Measurements from ENCODE around the gene ANGPTL2. TPM values are rescaled to one million over a fixed set of nuclear protein-coding genes. Genes with fewer than 3 reads are reported as not detected.

Gene ANGPTL2
- total RNA-seq, 4 donors from 2014 or later = 17.3 to 21.3 (median 19.8) TPM

GRCh38 chr9:127124792-127125191 lies 2.4 kb upstream of the ANGPTL2 start:
- Histone ChIP-seq H3K27ac (no peak overlapping the region), H3K4me3 (no peak overlapping the region), H3K9me3 (no peaks in the 10 kb centered on the region), H3K27me3 (no peaks in the 10 kb centered on the region), H3K4me1 (peaks cover 53% of the 10 kb centered on the region), H3K36me3 (no peaks in the 10 kb centered on the region)
- DNase-seq (ENCODE audit: low spot score in 2 of 2) = peak in 1 of 2 donors; percentile 32
- TF ChIP-seq POLR2A (IDR thresholded peaks at IDR 0.05) = no peak
- TF ChIP-seq POLR2AphosphoS5 (IDR thresholded peaks at IDR 0.05) = no peak
- TF ChIP-seq CTCF (IDR thresholded peaks at IDR 0.05) = no peak
- TF ChIP-seq EP300 (IDR thresholded peaks at IDR 0.05) = no peak
- 93% methylated on average over 2 of the region's 2 CpGs for WGBS

GRCh38 chr9:127124111-127124531 lies 1.7 kb upstream of the ANGPTL2 start:
- DNase-seq (ENCODE audit: low spot score in 2 of 2) = peak in 1 of 2 donors; percentile 53
- TF ChIP-seq POLR2AphosphoS5 (IDR thresholded peaks at IDR 0.05) (no peak), EP300 (IDR thresholded peaks at IDR 0.05) (no peak), CTCF (IDR thresholded peaks at IDR 0.05) (no peak), POLR2A (IDR thresholded peaks at IDR 0.05) (no peak)
- WGBS = 98% methylated on average over 6 of the region's 7 CpGs
- Histone ChIP-seq H3K36me3 (no peaks in the 10 kb centered on the region), H3K4me1 (peaks cover 53% of the 10 kb centered on the region), H3K4me3 (no peak overlapping the region), H3K9me3 (no peaks in the 10 kb centered on the region), H3K27me3 (no peaks in the 10 kb centered on the region), H3K27ac (no peak overlapping the region)

- Histone ChIP-seq H3K4me1 (peaks cover 51% of the 10 kb centered on the region), H3K36me3 (no peaks in the 10 kb centered on the region), H3K27me3 (no peaks in the 10 kb centered on the region), H3K9me3 (no peaks in the 10 kb centered on the region), H3K27ac (peak overlapping the region; percentile 76), H3K4me3 (peak overlapping the region; percentile 49)
- DNase-seq (ENCODE audit: low spot score in 2 of 2) = peak in 1 of 2 donors; percentile 75
- 40% methylated on average over 10 of the region's 16 CpGs for WGBS
- no peak for TF ChIP-seq EP300 (IDR thresholded peaks at IDR 0.05)
Measured at GRCh38 chr9:127123064-127123890, 842 bp upstream of the ANGPTL2 start.

- no peaks in the 10 kb centered on the region for H3K9me3 ChIP-seq
- H3K4me3 ChIP-seq = peak overlapping the region; percentile 49
- no peaks in the 10 kb centered on the region for H3K27me3 ChIP-seq
- TF ChIP-seq POLR2A (IDR thresholded peaks at IDR 0.05) (no peak), POLR2AphosphoS5 (IDR thresholded peaks at IDR 0.05) (no peak), CTCF (IDR thresholded peaks at IDR 0.05) (no peak), EP300 (IDR thresholded peaks at IDR 0.05) (no peak)
- H3K36me3 ChIP-seq = no peaks in the 10 kb centered on the region
- WGBS = 14% methylated on average over 18 of the region's 20 CpGs
- peak in 1 of 2 donors; percentile 55 for DNase-seq (ENCODE audit: low spot score in 2 of 2)
- H3K27ac ChIP-seq = peak overlapping the region; percentile 76
- H3K4me1 ChIP-seq = peaks cover 64% of the 10 kb centered on the region
Measured at GRCh38 chr9:127121628-127122175, 733 bp downstream of the ANGPTL2 start.

GRCh38 chr9:127119320-127119709 lies 3.1 kb downstream of the ANGPTL2 start:
- no peaks in the 10 kb centered on the region for H3K36me3 ChIP-seq
- peaks cover 72% of the 10 kb centered on the region for H3K4me1 ChIP-seq
- WGBS = 80% methylated on average over 4 of the region's 4 CpGs
- DNase-seq (ENCODE audit: low spot score in 2 of 2) = peak in 1 of 2 donors; percentile 7
- TF ChIP-seq POLR2AphosphoS5 (IDR thresholded peaks at IDR 0.05) = no peak
- no peak for TF ChIP-seq POLR2A (IDR thresholded peaks at IDR 0.05)
- no peak for TF ChIP-seq CTCF (IDR thresholded peaks at IDR 0.05)
- TF ChIP-seq EP300 (IDR thresholded peaks at IDR 0.05) = no peak
- H3K27ac ChIP-seq = no peak overlapping the region
- no peaks in the 10 kb centered on the region for H3K27me3 ChIP-seq
- H3K4me3 ChIP-seq = no peak overlapping the region
- no peaks in the 10 kb centered on the region for H3K9me3 ChIP-seq
